Stimulated activated CD4-positive, alpha-beta T cell treated with anti-CD3 and anti-CD28 coated beads, Interleukin-15, amount 100 ng/mL, for 24 hours (primary cell): ENCODE data around the gene EXOC3.
"Not testable (repeated sequence)": the region's sequence is repeated elsewhere in the genome, so short reads cannot be mapped to it uniquely, and the experiment has no call there.

Experiments used
- DNase-seq: peaks from one replicate; pipeline ENCODE4 v3.0.0-alpha.2; 2020

The EXOC3 gene

GRCh38 chr5:474840-475661, 32.1 kb downstream of the EXOC3 start:
- DNase-seq: peak; percentile 47

- no peak for DNase-seq
Measured at GRCh38 chr5:475704-476101, 32.7 kb downstream of the EXOC3 start.

GRCh38 chr5:476102-476813, 33.3 kb downstream of the EXOC3 start:
- no peak for DNase-seq

GRCh38 chr5:476814-477175, 33.8 kb downstream of the EXOC3 start:
- DNase-seq: no peak

GRCh38 chr5:477247-477646, 34.3 kb downstream of the EXOC3 start:
- DNase-seq: no peak

- DNase-seq: no peak
Measured at GRCh38 chr5:477871-478270, 34.9 kb downstream of the EXOC3 start.

GRCh38 chr5:478369-478981, 35.5 kb downstream of the EXOC3 start:
- no peak for DNase-seq

- no peak for DNase-seq
Measured at GRCh38 chr5:478982-479535, 36.1 kb downstream of the EXOC3 start.

GRCh38 chr5:479566-480319, 36.8 kb downstream of the EXOC3 start:
- no peak for DNase-seq

GRCh38 chr5:481347-481746, 38.4 kb downstream of the EXOC3 start:
- no peak for DNase-seq

- DNase-seq: no peak
Measured at GRCh38 chr5:482021-482420, 39.0 kb downstream of the EXOC3 start.

- no peak for DNase-seq
Measured at GRCh38 chr5:482506-482905, 39.5 kb downstream of the EXOC3 start.

- DNase-seq: no peak
Measured at GRCh38 chr5:483011-483410, 40.0 kb downstream of the EXOC3 start.

- DNase-seq: no peak
Measured at GRCh38 chr5:483434-484140, 40.6 kb downstream of the EXOC3 start.

GRCh38 chr5:484556-484955, 41.6 kb downstream of the EXOC3 start:
- no peak for DNase-seq

- DNase-seq: no peak
Measured at GRCh38 chr5:485113-485945, 42.4 kb downstream of the EXOC3 start.

GRCh38 chr5:485946-486491, 43.0 kb downstream of the EXOC3 start:
- no peak for DNase-seq

- not testable (repeated sequence) for DNase-seq
Measured at GRCh38 chr5:486597-486996, 43.6 kb downstream of the EXOC3 start.

GRCh38 chr5:488241-488640, 45.3 kb downstream of the EXOC3 start:
- DNase-seq: no peak

GRCh38 chr5:488744-489688, 46.0 kb downstream of the EXOC3 start:
- no peak for DNase-seq
